Hepatocyte (in vitro differentiated cells): ENCODE measurements around the gene NPHP1. TPM values are rescaled to one million over a fixed set of nuclear protein-coding genes. Genes with fewer than 3 reads are reported as not detected.

Experiments
- DNase-seq: peaks from one replicate; pipeline ENCODE4 v3.0.0-alpha.2; 2016; ENCODE audit warnings: low spot score
- H2AFZ ChIP-seq: fragments of 200-600 bp; sonication (generic); 2 replicates; pipeline ENCODE4 v1.6.0; 2016; ENCODE audit warnings: antibody characterized with exemption, mild to moderate bottlenecking
- H3K27ac ChIP-seq: fragments of 200-600 bp; sonication (generic); 2 replicates; pipeline ENCODE4 v1.5.1; 2016; ENCODE audit warnings: mild to moderate bottlenecking
- H3K27me3 ChIP-seq: fragments of 200-600 bp; sonication (generic); 2 replicates; pipeline ENCODE4 v1.6.1; 2016
- H3K36me3 ChIP-seq: fragments of 200-600 bp; sonication (generic); replicated peaks from 2 replicates; pipeline ENCODE4 v1.5.1; 2016; ENCODE audit warnings: low read depth; ENCODE audit not compliant: insufficient read depth
- H3K4me1 ChIP-seq: fragments of 200-600 bp; sonication (generic); 2 replicates; pipeline ENCODE4 v1.5.1; 2016; ENCODE audit warnings: mild to moderate bottlenecking, moderate library complexity; ENCODE audit not compliant: insufficient read depth
- H3K4me2 ChIP-seq: fragments of 200-600 bp; sonication (generic); 2 replicates; pipeline ENCODE4 v1.6.0; 2016
- H3K4me3 ChIP-seq: fragments of 200-600 bp; sonication (generic); 2 replicates; pipeline ENCODE4 v1.5.1; 2016; ENCODE audit warnings: mild to moderate bottlenecking
- H3K79me2 ChIP-seq: fragments of 200-600 bp; sonication (generic); 2 replicates; pipeline ENCODE4 v1.6.0; 2017; ENCODE audit warnings: mild to moderate bottlenecking
- H3K9me2 ChIP-seq: fragments of 200-600 bp; sonication (generic); replicated peaks from 2 replicates; pipeline ENCODE4 v1.6.0; 2017; ENCODE audit warnings: mild to moderate bottlenecking; ENCODE audit not compliant: insufficient read depth
- H3K9me3 ChIP-seq: fragments of 200-600 bp; sonication (generic); 2 replicates; pipeline ENCODE4 v1.5.1; 2016; ENCODE audit warnings: low read depth, mild to moderate bottlenecking
- H4K20me1 ChIP-seq: fragments of 200-600 bp; sonication (generic); 2 replicates; pipeline ENCODE4 v1.6.0; 2016; ENCODE audit warnings: mild to moderate bottlenecking; ENCODE audit not compliant: insufficient read depth, poor library complexity, severe bottlenecking
- EZH2 ChIP-seq: fragments of 200-600 bp; sonication (generic); IDR thresholded peaks from 2 replicates; pipeline ENCODE4 v1.6.1; 2016; ENCODE audit warnings: antibody characterized with exemption, mild to moderate bottlenecking, borderline replicate concordance
- EZH2phosphoT487 ChIP-seq: fragments of 200-600 bp; sonication (generic); IDR thresholded peaks from one replicate; pipeline ENCODE4 v1.6.1; 2018; ENCODE audit warnings: antibody characterized with exemption, mild to moderate bottlenecking, low read depth, moderate library complexity; ENCODE audit not compliant: unreplicated experiment, severe bottlenecking
- WGBS: methylation state at CpG from one replicate; pipeline ENCODE4 v1.1.6; 2016; ENCODE audit warnings: low lambda C conversion rate; ENCODE audit errors: missing lambda C conversion rate; 5-methylcytosine and 5-hydroxymethylcytosine counted together
- polyA plus RNA-seq: library from polyadenylated mRNA; unstranded; fragments of >200 nt; fragmentation: Nextera tagmentation; extraction: Ambion mirVana; gene quantifications from 2 replicates; pipeline ENCODE4 v1.2.1, GENCODE V29; 2016
- total RNA-seq: library from RNA; depleted of rRNA; stranded (reverse); fragments of >200 nt; gene quantifications from 2 replicates; pipeline ENCODE4 v1.2.3, GENCODE V29; 2014
- TF ChIP-seq, protein P1 (sequence below): fragments of 200-600 bp; sonication (generic); IDR thresholded peaks from 2 replicates; pipeline ENCODE4 v1.5.1; 2016; ENCODE audit warnings: antibody characterized with exemption, mild to moderate bottlenecking; ENCODE audit not compliant: poor library complexity

Gene NPHP1
- total and polyA plus RNA-seq, 2 experiments from 2014 or later: 1.3 to 1.6 TPM

DNA sequence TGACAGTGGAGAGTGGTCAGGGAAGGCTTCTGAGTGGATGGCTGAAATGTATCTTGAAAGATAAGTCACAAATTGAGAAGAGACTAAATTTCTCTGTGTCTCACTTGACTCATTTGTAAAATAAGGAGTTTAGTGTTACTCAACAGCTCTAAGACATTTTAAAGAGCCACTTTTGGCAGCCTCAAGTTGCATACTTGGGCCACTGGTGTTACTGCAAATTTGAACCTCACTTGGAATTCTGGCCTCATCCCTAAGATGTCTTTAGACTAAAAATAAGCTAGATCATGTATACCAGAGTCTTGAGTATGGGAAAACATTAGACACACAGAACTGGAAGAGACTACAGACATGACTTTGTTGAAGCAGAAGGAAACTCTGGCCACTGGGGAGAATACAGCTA is 12.0 kb upstream of the NPHP1 start:
- no peak overlapping the region for H3K27ac ChIP-seq
- peaks cover 5% of the 10 kb centered on the region for H3K27me3 ChIP-seq
- H3K9me2 ChIP-seq: no peaks in the 10 kb centered on the region
- H3K4me2 ChIP-seq: no peak overlapping the region
- H3K36me3 ChIP-seq: no peaks in the 10 kb centered on the region
- peaks cover 2% of the 10 kb centered on the region for H3K79me2 ChIP-seq
- DNase-seq: no peak
- H3K9me3 ChIP-seq: no peaks in the 10 kb centered on the region
- H2AFZ ChIP-seq: no peak overlapping the region
- no peaks in the 10 kb centered on the region for H4K20me1 ChIP-seq
- H3K4me1 ChIP-seq: no peaks in the 10 kb centered on the region
- no peak overlapping the region for H3K4me3 ChIP-seq
- TF ChIP-seq EZH2phosphoT487 (no peak), EZH2 (no peak)
- TF ChIP-seq, protein P1, sequence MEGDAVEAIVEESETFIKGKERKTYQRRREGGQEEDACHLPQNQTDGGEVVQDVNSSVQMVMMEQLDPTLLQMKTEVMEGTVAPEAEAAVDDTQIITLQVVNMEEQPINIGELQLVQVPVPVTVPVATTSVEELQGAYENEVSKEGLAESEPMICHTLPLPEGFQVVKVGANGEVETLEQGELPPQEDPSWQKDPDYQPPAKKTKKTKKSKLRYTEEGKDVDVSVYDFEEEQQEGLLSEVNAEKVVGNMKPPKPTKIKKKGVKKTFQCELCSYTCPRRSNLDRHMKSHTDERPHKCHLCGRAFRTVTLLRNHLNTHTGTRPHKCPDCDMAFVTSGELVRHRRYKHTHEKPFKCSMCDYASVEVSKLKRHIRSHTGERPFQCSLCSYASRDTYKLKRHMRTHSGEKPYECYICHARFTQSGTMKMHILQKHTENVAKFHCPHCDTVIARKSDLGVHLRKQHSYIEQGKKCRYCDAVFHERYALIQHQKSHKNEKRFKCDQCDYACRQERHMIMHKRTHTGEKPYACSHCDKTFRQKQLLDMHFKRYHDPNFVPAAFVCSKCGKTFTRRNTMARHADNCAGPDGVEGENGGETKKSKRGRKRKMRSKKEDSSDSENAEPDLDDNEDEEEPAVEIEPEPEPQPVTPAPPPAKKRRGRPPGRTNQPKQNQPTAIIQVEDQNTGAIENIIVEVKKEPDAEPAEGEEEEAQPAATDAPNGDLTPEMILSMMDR: no peak

DNA sequence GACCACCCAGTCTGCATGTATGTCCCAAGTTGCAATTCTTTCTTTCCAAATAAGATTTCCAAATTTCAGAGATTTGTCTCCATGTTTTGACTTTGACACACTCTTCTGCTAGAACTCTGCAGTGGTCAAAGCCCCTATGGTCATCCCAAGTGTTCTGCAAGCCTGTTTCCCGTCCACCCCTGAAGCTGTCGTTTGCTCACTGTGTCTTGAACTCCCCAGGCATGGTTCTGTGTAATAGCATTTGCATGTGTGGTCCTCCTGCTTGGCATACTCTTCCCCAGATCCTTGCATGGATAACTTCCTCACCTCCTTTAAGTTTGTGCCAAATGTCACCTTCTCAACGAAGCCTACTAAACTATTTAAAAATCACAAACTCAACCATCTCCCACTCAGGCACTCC is 11.4 kb upstream of the NPHP1 start:
- Histone ChIP-seq H3K36me3 (no peaks in the 10 kb centered on the region), H3K27me3 (peaks cover 5% of the 10 kb centered on the region), H3K4me2 (no peak overlapping the region), H3K4me1 (peaks cover 5% of the 10 kb centered on the region), H3K9me2 (no peaks in the 10 kb centered on the region), H2AFZ (no peak overlapping the region), H3K79me2 (peaks cover 8% of the 10 kb centered on the region), H4K20me1 (no peaks in the 10 kb centered on the region), H3K9me3 (no peaks in the 10 kb centered on the region), H3K27ac (no peak overlapping the region), H3K4me3 (no peak overlapping the region)
- TF ChIP-seq, protein P1: no peak
- TF ChIP-seq EZH2: no peak
- no peak for TF ChIP-seq EZH2phosphoT487
- DNase-seq: no peak
- 63% methylated on average over 3 of the region's 3 CpGs for WGBS

DNA sequence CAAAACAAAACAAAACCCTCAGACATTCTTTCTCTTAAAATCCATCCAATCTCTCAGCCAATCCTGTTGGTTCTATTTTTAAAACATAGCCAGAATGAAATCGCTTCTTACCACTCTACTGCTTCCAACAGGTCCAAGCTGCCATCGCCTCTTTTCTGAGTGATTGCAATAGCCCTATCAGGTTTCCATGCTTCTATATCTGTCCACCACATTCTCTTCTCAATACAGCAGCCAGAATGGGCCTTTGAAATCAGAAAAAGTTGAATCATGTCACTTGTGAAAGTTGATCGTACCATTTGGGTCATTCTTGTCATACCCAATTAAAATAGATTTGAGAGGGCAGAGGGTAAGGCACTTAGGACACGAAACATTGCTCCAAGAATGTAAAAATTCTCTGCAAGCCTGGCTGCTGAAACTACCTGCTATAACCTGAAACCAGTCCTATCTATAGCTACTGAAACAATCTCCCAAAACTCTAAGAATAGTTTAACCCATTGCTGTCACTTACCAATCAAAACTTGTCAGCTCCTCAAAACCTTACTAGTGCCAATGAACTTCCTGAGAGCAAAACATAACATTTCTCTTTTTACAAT is 10.8 kb upstream of the NPHP1 start:
- 88% methylated on average over 4 of the region's 4 CpGs for WGBS
- Histone ChIP-seq H3K4me2 (no peak overlapping the region), H3K4me3 (no peak overlapping the region), H3K27me3 (peaks cover 5% of the 10 kb centered on the region), H3K79me2 (peaks cover 9% of the 10 kb centered on the region), H2AFZ (no peak overlapping the region), H4K20me1 (no peaks in the 10 kb centered on the region), H3K9me2 (no peaks in the 10 kb centered on the region), H3K9me3 (no peaks in the 10 kb centered on the region), H3K4me1 (peaks cover 9% of the 10 kb centered on the region), H3K27ac (no peak overlapping the region), H3K36me3 (no peaks in the 10 kb centered on the region)
- DNase-seq: no peak
- TF ChIP-seq, protein P1: no peak
- TF ChIP-seq EZH2phosphoT487 (no peak), EZH2 (no peak)
